ENCODE results near the gene CHIA. TPM values are rescaled to one million over a fixed set of nuclear protein-coding genes. Genes with fewer than 3 reads are reported as not detected.

CHIA gene
- total and polyA plus RNA-seq, 12 donors: 0.07 to 0.19 TPM; not detected in 10

- no peak overlapping the region for H3K27ac ChIP-seq
- no peaks in the 10 kb centered on the region for H3K36me3 ChIP-seq (replicated peaks in 1 of 2)
- no peaks in the 10 kb centered on the region for H3K4me1 ChIP-seq (replicated peaks in 1 of 2)
- no peak for TF ChIP-seq POLR2A (IDR thresholded peaks at IDR 0.05)
- TF ChIP-seq CTCF (IDR thresholded peaks at IDR 0.05): no peak
- intact Hi-C loops (cut with DNase I): no loop called here
- whole genome bisulfite sequencing, 4 donors: 56 to 81% (median 61%) methylated on average over 3 of the region's 3 CpGs
- no peaks in the 10 kb centered on the region for H3K9me3 ChIP-seq (replicated peaks in 1 of 3)
- no peak for DNase-seq
- no peaks in the 10 kb centered on the region for H3K27me3 ChIP-seq
- no peak overlapping the region for H3K4me3 ChIP-seq
These were observed 547 bp upstream of the CHIA start for GRCh38 chr1:111290104-111290503.

GRCh38 chr1:111294390-111294789 lies 3.7 kb downstream of the CHIA start:
- TF ChIP-seq CTCF (IDR thresholded peaks at IDR 0.05): no peak
- no peak for TF ChIP-seq POLR2A (IDR thresholded peaks at IDR 0.05)
- no peaks in the 10 kb centered on the region for H3K9me3 ChIP-seq (replicated peaks in 1 of 3)
- H3K4me1 ChIP-seq (replicated peaks in 1 of 2): no peaks in the 10 kb centered on the region
- intact Hi-C loops (cut with DNase I): no loop called here
- DNase-seq: no peak
- no peaks in the 10 kb centered on the region for H3K36me3 ChIP-seq (replicated peaks in 1 of 2)
- H3K27me3 ChIP-seq: no peaks in the 10 kb centered on the region
- H3K4me3 ChIP-seq: no peak overlapping the region
- H3K27ac ChIP-seq: no peak overlapping the region

GRCh38 chr1:111302374-111302773 lies 11.7 kb downstream of the CHIA start:
- Histone ChIP-seq H3K27ac (no peak overlapping the region), H3K4me1 (replicated peaks in 1 of 2) (no peaks in the 10 kb centered on the region), H3K4me3 (no peak overlapping the region), H3K27me3 (no peaks in the 10 kb centered on the region), H3K36me3 (replicated peaks in 1 of 2) (no peaks in the 10 kb centered on the region), H3K9me3 (replicated peaks in 1 of 3) (no peaks in the 10 kb centered on the region)
- whole genome bisulfite sequencing, 4 donors: 70 to 77% (median 73%) methylated on average over 3 of the region's 3 CpGs
- intact Hi-C loops (cut with DNase I): no loop called here
- TF ChIP-seq CTCF (IDR thresholded peaks at IDR 0.05): no peak
- TF ChIP-seq POLR2A (IDR thresholded peaks at IDR 0.05): no peak
- no peak for DNase-seq

- no peaks in the 10 kb centered on the region for H3K36me3 ChIP-seq (replicated peaks in 1 of 2)
- intact Hi-C loops (cut with DNase I): no loop called here
- no peaks in the 10 kb centered on the region for H3K9me3 ChIP-seq (replicated peaks in 1 of 3)
- no peak for DNase-seq
- H3K27me3 ChIP-seq: peaks cover 4% of the 10 kb centered on the region
- WGBS, 4 donors: 33 to 54% (median 44%) methylated on average over 2 of the region's 2 CpGs
- TF ChIP-seq POLR2A (IDR thresholded peaks at IDR 0.05): no peak
- no peak for TF ChIP-seq CTCF (IDR thresholded peaks at IDR 0.05)
- no peak overlapping the region for H3K4me3 ChIP-seq
- no peaks in the 10 kb centered on the region for H3K4me1 ChIP-seq (replicated peaks in 1 of 2)
- no peak overlapping the region for H3K27ac ChIP-seq
These were observed 19.0 kb downstream of the CHIA start for GRCh38 chr1:111309690-111310089.
